ENCODE results near the gene EPS8L3.

EPS8L3 gene

DNA sequence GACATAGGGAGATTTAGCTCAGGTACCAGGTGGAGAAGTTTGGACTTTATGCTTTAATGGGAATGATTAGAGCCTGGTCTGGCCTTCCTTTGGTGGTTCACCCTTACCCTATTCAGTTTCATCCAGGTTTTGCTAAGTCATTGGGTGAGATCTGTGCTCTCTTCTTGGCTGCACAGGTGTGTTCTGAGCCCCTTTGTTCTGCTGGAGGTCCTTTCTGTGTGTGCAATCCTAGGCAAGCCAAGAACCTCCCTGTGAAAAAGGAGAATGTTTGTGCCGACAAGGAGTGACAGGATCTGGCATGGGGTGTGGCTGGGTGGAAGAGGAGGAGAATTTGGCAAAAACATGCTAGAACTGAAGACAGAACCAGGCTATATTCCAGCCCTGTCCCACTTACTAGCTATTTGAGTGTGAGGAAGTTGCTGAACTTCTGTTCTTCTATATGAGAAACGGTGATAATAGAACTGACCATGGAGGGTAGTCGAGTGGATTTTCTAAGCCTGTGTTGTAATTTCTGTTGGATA lies 47.1 kb downstream of the EPS8L3 start:
- Histone ChIP-seq H3K79me2 (ENCODE audit: low read length) (no peaks in the 10 kb centered on the region), H3K9ac (ENCODE audit: low read length) (no peak overlapping the region), H3K4me3 (ENCODE audit: low read length) (no peak overlapping the region), H3F3A (ENCODE audit: insufficient read depth, low read length) (no peaks in the 10 kb centered on the region), H3K4me1 (ENCODE audit: low read length) (no peaks in the 10 kb centered on the region), H3K36me3 (replicated peaks; ENCODE audit: insufficient read depth, low read length) (no peaks in the 10 kb centered on the region), H2AFZ (ENCODE audit: low read length) (no peak overlapping the region), H3K27me3 (replicated peaks; ENCODE audit: insufficient read depth, low read length) (no peaks in the 10 kb centered on the region), H3K27ac (ENCODE audit: low read length) (no peak overlapping the region), H4K20me1 (ENCODE audit: insufficient read depth, low read length) (no peaks in the 10 kb centered on the region), H3K4me2 (ENCODE audit: low read depth, low read length) (no peak overlapping the region), H3K9me2 (replicated peaks; ENCODE audit: insufficient read depth, low read length) (no peaks in the 10 kb centered on the region), H3K9me3 (replicated peaks; ENCODE audit: insufficient read depth, low read length) (no peaks in the 10 kb centered on the region)
- DNase-seq, result no peak
- TF ChIP-seq CTCF (IDR thresholded peaks at IDR 0.05; ENCODE audit: low read length) (no peak), EZH2 (optimal IDR thresholded peaks at IDR 0.05; ENCODE audit: low read depth, low read length) (no peak), EZH2phosphoT487 (IDR thresholded peaks at IDR 0.05; ENCODE audit: low read length) (no peak)

GRCh38 chr1:109716121-109716520 lies 47.6 kb downstream of the EPS8L3 start:
- Histone ChIP-seq H3K4me3 (ENCODE audit: low read length) (no peak overlapping the region), H3K27ac (ENCODE audit: low read length) (no peak overlapping the region), H3F3A (ENCODE audit: insufficient read depth, low read length) (no peaks in the 10 kb centered on the region), H3K9me2 (replicated peaks; ENCODE audit: insufficient read depth, low read length) (no peaks in the 10 kb centered on the region), H3K79me2 (ENCODE audit: low read length) (no peaks in the 10 kb centered on the region), H3K27me3 (replicated peaks; ENCODE audit: insufficient read depth, low read length) (no peaks in the 10 kb centered on the region), H3K9ac (ENCODE audit: low read length) (no peak overlapping the region), H3K4me2 (ENCODE audit: low read depth, low read length) (no peak overlapping the region), H2AFZ (ENCODE audit: low read length) (no peak overlapping the region), H3K4me1 (ENCODE audit: low read length) (no peaks in the 10 kb centered on the region), H4K20me1 (ENCODE audit: insufficient read depth, low read length) (no peaks in the 10 kb centered on the region), H3K36me3 (replicated peaks; ENCODE audit: insufficient read depth, low read length) (no peaks in the 10 kb centered on the region), H3K9me3 (replicated peaks; ENCODE audit: insufficient read depth, low read length) (no peaks in the 10 kb centered on the region)
- TF ChIP-seq EZH2phosphoT487 (IDR thresholded peaks at IDR 0.05; ENCODE audit: low read length), result no peak
- TF ChIP-seq CTCF (IDR thresholded peaks at IDR 0.05; ENCODE audit: low read length), result no peak
- TF ChIP-seq EZH2 (optimal IDR thresholded peaks at IDR 0.05; ENCODE audit: low read depth, low read length), result no peak
- DNase-seq, result no peak

DNA sequence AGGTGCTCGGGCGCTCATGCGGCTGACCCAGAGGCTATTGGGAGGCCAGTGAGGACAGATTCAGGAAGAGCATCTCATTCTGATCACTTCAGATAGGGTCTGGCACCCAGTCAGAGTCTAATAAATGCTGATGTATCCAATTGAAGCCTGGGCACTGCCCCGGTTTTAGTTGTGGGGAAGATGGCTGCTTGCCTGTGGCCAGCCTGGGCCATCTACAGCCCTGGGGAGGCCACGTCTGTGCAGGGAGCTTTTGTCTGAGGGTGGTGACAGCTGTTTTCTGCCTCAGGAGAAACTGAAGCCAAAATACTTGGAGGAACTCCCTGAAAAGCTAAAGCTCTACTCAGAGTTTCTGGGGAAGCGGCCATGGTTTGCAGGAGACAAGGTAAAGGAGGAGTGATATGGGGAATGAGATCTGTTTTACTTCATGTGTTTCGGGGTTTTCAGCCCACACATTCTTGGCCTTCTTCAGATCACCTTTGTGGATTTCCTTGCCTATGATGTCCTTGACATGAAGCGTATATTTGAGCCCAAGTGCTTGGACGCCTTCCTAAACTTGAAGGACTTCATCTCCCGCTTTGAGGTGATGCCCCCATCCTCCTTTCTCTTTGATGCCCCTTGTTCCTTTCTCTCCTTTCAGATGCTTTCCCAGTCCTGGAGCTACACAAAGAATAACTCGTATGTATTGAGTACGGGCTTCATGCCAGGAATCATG lies 48.9 kb downstream of the EPS8L3 start:
- Histone ChIP-seq H2AFZ (ENCODE audit: low read length) (no peak overlapping the region), H3K9me3 (replicated peaks; ENCODE audit: insufficient read depth, low read length) (no peaks in the 10 kb centered on the region), H3K27ac (ENCODE audit: low read length) (no peak overlapping the region), H3K4me1 (ENCODE audit: low read length) (no peaks in the 10 kb centered on the region), H3K4me2 (ENCODE audit: low read depth, low read length) (no peak overlapping the region), H3K4me3 (ENCODE audit: low read length) (no peak overlapping the region), H4K20me1 (ENCODE audit: insufficient read depth, low read length) (no peaks in the 10 kb centered on the region), H3K9ac (ENCODE audit: low read length) (no peak overlapping the region), H3K9me2 (replicated peaks; ENCODE audit: insufficient read depth, low read length) (no peaks in the 10 kb centered on the region), H3K79me2 (ENCODE audit: low read length) (no peaks in the 10 kb centered on the region), H3K27me3 (replicated peaks; ENCODE audit: insufficient read depth, low read length) (no peaks in the 10 kb centered on the region), H3F3A (ENCODE audit: insufficient read depth, low read length) (no peaks in the 10 kb centered on the region), H3K36me3 (replicated peaks; ENCODE audit: insufficient read depth, low read length) (no peaks in the 10 kb centered on the region)
- DNase-seq, result no peak
- no peak for TF ChIP-seq EZH2 (optimal IDR thresholded peaks at IDR 0.05; ENCODE audit: low read depth, low read length)
- no peak for TF ChIP-seq EZH2phosphoT487 (IDR thresholded peaks at IDR 0.05; ENCODE audit: low read length)
- TF ChIP-seq CTCF (IDR thresholded peaks at IDR 0.05; ENCODE audit: low read length), result no peak

Measured in MM.1S (cell line).